Lower leg skin (tissue), 3 donors: ENCODE data around the gene DROSHA.

ENCODE experiments used
- POLR2A ChIP-seq, 2 donors: fragments of 450-650 bp; IDR thresholded peaks; one replicate each; pipeline ENCODE4 v1.6.1; 2016 to 2017; ENCODE audit warnings: antibody characterized with exemption in 2 of 2, mild to moderate bottlenecking in 1 of 2, moderate library complexity in 1 of 2
- TF ChIP-seq, protein P1 (sequence below), 3 donors: fragments of 450-650 bp; IDR thresholded peaks; one replicate each; pipeline ENCODE4 v1.5.1; 2016; ENCODE audit warnings: antibody characterized with exemption in 3 of 3, mild to moderate bottlenecking in 3 of 3, moderate library complexity in 2 of 3

DNA sequence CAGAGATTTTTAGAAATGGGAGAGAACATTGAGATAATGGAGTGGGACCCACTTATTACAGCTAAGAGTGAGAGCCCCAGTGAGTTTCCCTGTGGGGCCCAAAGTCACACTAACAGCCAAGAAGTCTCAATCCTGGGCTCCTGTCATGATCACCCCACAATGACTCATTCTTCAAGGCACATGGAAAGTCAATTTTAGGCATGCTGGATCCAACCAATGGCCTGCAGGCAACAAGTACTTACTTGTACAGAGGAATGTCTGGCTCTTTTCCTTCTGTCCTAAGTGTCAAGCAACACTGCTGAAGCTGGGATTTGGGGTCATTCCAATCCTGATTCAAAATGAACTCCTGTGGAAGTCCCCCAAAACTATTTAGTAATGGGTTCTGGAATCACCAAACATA is 123.1 kb downstream of the DROSHA start:
- TF ChIP-seq, protein P1, sequence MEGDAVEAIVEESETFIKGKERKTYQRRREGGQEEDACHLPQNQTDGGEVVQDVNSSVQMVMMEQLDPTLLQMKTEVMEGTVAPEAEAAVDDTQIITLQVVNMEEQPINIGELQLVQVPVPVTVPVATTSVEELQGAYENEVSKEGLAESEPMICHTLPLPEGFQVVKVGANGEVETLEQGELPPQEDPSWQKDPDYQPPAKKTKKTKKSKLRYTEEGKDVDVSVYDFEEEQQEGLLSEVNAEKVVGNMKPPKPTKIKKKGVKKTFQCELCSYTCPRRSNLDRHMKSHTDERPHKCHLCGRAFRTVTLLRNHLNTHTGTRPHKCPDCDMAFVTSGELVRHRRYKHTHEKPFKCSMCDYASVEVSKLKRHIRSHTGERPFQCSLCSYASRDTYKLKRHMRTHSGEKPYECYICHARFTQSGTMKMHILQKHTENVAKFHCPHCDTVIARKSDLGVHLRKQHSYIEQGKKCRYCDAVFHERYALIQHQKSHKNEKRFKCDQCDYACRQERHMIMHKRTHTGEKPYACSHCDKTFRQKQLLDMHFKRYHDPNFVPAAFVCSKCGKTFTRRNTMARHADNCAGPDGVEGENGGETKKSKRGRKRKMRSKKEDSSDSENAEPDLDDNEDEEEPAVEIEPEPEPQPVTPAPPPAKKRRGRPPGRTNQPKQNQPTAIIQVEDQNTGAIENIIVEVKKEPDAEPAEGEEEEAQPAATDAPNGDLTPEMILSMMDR (IDR thresholded peaks at IDR 0.05): no peak
- TF ChIP-seq POLR2A (IDR thresholded peaks at IDR 0.05): no peak
